ENCODE results near the gene CYB5D1.

DNA sequence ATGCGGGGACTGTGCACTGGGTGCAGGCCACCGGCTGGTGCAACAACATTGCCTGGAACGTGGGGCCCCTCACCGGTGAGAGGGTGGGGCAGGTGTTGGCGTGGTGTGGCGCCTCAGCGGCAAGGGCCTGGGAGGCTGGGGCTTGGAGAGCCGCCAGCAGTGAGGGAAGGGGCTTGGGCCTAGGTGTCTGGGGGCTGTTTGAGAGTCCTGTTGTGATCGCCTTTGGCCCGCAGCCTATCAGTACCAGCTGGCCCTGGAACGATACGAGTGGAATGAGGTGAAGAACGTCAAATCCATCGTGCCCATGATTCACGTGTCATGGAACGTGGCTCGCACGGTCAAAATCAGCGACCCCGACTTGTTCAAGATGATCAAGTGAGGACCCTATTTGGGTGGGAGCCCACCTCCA is 5.5 kb upstream of the CYB5D1 start:
- TF ChIP-seq, protein P1, sequence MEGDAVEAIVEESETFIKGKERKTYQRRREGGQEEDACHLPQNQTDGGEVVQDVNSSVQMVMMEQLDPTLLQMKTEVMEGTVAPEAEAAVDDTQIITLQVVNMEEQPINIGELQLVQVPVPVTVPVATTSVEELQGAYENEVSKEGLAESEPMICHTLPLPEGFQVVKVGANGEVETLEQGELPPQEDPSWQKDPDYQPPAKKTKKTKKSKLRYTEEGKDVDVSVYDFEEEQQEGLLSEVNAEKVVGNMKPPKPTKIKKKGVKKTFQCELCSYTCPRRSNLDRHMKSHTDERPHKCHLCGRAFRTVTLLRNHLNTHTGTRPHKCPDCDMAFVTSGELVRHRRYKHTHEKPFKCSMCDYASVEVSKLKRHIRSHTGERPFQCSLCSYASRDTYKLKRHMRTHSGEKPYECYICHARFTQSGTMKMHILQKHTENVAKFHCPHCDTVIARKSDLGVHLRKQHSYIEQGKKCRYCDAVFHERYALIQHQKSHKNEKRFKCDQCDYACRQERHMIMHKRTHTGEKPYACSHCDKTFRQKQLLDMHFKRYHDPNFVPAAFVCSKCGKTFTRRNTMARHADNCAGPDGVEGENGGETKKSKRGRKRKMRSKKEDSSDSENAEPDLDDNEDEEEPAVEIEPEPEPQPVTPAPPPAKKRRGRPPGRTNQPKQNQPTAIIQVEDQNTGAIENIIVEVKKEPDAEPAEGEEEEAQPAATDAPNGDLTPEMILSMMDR (conservative IDR thresholded peaks at IDR 0.05 in 1 of 2, IDR thresholded peaks at IDR 0.05 in 1 of 2; ENCODE audit: low read depth in 1 of 2, low read length in 2 of 2): no peak
- no peak for TF ChIP-seq EZH2 (IDR thresholded peaks at IDR 0.05; ENCODE audit: low read length, missing control alignments)

All from fibroblast of lung (primary cell).